NB4 (cell line): Measurements from ENCODE around the gene RIT2.
A peak's percentile ranks its signal among the peaks of the same experiment; 100 is the strongest.

Source experiments
- DNase-seq: peaks from one replicate; pipeline ENCODE4 v3.0.0; 2010; ENCODE audit warnings: low read depth
- H3K4me3 ChIP-seq: one replicate; pipeline ENCODE4 v1.5.1; 2011; ENCODE audit warnings: mild to moderate bottlenecking, low read depth, low read length, moderate library complexity
- MYC ChIP-seq: IDR thresholded peaks from 2 replicates; pipeline ENCODE4 v1.6.1; 2011; ENCODE audit warnings: low read depth, low read length
- POLR2A ChIP-seq: IDR thresholded peaks from 2 replicates; pipeline ENCODE4 v1.6.1; 2011; ENCODE audit warnings: mild to moderate bottlenecking; ENCODE audit not compliant: insufficient read length; ENCODE audit errors: extremely low read depth
- TF ChIP-seq, protein P1 (sequence below): IDR thresholded peaks from one replicate; pipeline ENCODE4 v1.5.1; 2012; ENCODE audit warnings: low read depth, low read length
- TF ChIP-seq, protein P2 (sequence below): IDR thresholded peaks from 2 replicates; pipeline ENCODE4 v1.6.1; 2011; ENCODE audit warnings: low read depth, low read length

The RIT2 gene

DNA sequence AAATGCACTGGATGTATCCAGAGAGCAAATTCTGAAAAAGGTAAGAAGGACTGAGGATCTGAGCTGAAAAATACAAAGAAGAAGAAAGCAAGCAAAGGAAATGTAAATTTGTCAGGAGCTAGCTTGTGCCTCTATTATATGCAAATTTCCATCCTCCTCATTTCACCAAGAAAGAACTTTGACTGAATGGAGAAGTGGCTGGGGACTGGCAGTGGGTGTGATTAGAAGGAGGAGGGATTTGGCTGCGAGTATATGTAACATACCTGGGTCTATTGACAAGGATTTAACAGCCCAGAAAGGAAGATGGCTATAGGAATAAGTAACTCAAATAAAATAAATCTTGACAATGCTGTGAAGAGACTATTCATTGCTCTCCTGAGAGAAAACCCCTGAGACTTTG lies 19.4 kb upstream of the RIT2 start:
- DNase-seq = no peak
- H3K4me3 ChIP-seq = no peak overlapping the region
- TF ChIP-seq MYC = no peak
- TF ChIP-seq, protein P1, sequence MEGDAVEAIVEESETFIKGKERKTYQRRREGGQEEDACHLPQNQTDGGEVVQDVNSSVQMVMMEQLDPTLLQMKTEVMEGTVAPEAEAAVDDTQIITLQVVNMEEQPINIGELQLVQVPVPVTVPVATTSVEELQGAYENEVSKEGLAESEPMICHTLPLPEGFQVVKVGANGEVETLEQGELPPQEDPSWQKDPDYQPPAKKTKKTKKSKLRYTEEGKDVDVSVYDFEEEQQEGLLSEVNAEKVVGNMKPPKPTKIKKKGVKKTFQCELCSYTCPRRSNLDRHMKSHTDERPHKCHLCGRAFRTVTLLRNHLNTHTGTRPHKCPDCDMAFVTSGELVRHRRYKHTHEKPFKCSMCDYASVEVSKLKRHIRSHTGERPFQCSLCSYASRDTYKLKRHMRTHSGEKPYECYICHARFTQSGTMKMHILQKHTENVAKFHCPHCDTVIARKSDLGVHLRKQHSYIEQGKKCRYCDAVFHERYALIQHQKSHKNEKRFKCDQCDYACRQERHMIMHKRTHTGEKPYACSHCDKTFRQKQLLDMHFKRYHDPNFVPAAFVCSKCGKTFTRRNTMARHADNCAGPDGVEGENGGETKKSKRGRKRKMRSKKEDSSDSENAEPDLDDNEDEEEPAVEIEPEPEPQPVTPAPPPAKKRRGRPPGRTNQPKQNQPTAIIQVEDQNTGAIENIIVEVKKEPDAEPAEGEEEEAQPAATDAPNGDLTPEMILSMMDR = no peak
- TF ChIP-seq, protein P2, sequence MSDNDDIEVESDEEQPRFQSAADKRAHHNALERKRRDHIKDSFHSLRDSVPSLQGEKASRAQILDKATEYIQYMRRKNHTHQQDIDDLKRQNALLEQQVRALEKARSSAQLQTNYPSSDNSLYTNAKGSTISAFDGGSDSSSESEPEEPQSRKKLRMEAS = no peak
- TF ChIP-seq POLR2A = no peak

GRCh38 chr18:43130716-43131260 lies 15.3 kb upstream of the RIT2 start:
- no peak for DNase-seq
- no peak overlapping the region for H3K4me3 ChIP-seq
- TF ChIP-seq MYC = no peak

DNA sequence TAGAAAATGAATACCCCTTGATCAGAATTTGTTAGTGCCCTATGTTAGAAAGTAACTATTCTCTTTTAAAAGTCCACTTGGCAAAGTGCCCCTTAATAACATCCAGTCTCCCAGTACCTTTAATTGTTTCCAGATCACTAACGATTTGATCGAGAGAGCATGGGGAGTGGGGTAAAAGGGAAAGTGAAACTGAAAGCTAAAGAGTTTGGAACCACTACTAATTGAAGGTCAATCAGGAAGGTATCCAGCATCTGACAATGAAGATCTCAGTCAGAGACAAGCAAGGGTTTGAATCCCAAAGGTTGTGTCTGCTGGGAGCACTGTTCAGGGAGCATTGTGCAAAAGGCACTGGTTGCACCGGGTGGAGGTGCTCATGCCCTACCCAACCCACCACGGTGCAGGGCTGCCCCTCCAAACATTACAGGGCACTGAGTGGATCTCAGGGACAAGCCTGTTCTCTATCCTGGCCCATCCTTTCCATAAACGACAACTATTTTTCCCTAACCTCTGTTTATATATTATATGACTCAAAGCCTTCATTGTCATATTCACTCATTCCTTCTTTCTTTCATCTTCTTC lies 14.6 kb upstream of the RIT2 start:
- peak overlapping the region; percentile 67 for H3K4me3 ChIP-seq
- TF ChIP-seq, protein P1 = no peak
- TF ChIP-seq POLR2A (no peak), MYC (no peak)
- TF ChIP-seq, protein P2 = no peak
- DNase-seq = peak; percentile 48

DNA sequence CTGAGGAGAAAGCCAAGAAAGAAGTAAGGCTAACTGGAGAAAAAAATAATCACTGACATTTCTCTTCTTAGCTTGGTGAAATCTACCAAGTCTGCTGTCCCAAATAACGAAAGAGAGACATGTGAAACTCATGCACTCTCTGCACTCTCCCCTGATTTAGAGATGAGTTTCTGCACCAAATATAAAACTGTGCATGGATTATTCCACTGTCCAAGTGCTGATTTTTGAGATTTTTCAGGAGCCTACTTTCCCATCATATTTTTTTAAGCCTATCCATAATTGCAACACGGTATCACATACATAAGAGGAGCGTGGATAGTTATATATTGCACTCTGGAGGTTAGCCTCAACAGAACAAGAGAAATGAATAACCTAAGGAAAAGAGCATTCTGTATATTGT lies 10.0 kb upstream of the RIT2 start:
- TF ChIP-seq, protein P2 = no peak
- TF ChIP-seq POLR2A = no peak
- TF ChIP-seq MYC = no peak
- TF ChIP-seq, protein P1 = no peak
- H3K4me3 ChIP-seq = no peak overlapping the region
- DNase-seq = no peak

DNA sequence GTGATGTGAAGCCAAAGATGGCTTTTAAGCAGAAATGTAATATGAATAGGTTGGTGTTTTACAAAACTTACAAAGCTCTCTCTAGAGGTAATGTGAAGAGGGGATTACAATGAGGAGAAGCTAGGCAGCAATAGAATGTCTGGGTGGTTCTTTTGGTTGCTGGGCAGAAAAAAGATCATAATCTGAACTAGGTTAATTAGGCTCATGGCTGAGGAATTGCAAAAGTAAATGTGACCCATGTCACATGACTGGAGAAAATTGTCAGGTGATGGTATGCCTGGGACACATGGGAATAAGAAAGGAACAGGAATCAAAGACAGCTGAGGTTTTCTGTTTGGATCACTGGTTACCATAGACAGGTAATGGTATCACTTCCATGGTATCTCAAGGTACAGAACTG lies 7.5 kb upstream of the RIT2 start:
- no peak overlapping the region for H3K4me3 ChIP-seq
- no peak for DNase-seq
- TF ChIP-seq MYC = no peak
- TF ChIP-seq POLR2A = no peak
- TF ChIP-seq, protein P2 = no peak
- TF ChIP-seq, protein P1 = no peak

DNA sequence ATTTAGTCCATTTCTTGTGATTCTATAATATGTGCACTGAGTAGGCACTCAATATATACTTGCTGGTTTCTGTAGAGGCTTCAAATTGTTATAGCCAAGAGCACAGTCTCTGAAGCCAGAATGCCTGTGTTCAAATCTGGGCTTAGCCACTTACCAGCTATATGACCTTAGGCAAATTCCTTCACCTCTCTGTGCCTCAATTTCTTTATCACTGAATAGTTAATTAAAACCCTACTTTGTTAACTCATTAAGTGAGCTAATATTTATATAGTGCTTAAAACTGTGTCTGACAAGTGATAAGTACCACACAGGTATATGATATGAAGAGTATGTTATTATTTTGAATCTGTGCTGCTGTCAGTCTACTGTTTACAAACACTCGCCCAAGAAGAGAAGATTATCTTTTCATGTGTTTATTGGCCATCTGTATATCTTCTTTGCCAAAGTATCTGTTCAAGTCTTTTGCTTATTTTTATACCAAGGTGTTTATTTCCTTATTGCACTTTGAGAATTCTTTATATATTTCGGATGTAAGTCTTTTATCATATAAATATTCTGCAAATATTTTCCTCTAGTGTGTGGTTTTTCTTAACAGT lies 1.3 kb upstream of the RIT2 start:
- no peak overlapping the region for H3K4me3 ChIP-seq
- TF ChIP-seq, protein P1 = no peak
- TF ChIP-seq, protein P2 = no peak
- TF ChIP-seq POLR2A (no peak), MYC (no peak)
- DNase-seq = no peak
